Smooth muscle cell (in vitro differentiated cells): ENCODE results near the gene BMF. TPM values are rescaled to one million over a fixed set of nuclear protein-coding genes. Genes with fewer than 3 reads are reported as not detected.

Experiments
- DNase-seq: peaks from one replicate; lab custom pipeline; 2025; ENCODE audit not compliant: unreplicated experiment; lab: John Stamatoyannopoulos, UW
- H2AFZ ChIP-seq: fragments of 200-600 bp; sonication (generic); 2 replicates; pipeline ENCODE4 v1.6.0; 2016; ENCODE audit warnings: antibody characterized with exemption, low read depth, mild to moderate bottlenecking
- H3F3A ChIP-seq: fragments of 200-600 bp; sonication (generic); 2 replicates; pipeline ENCODE4 v1.6.0; 2017; ENCODE audit warnings: antibody characterized with exemption, low read depth
- H3K27ac ChIP-seq: fragments of 200-600 bp; sonication (generic); 2 replicates; pipeline ENCODE4 v1.5.1; 2016; ENCODE audit warnings: low read depth, mild to moderate bottlenecking
- H3K27me3 ChIP-seq: fragments of 200-600 bp; sonication (generic); 2 replicates; pipeline ENCODE4 v1.6.1; 2016; ENCODE audit warnings: low read depth, mild to moderate bottlenecking
- H3K36me3 ChIP-seq: fragments of 200-600 bp; sonication (generic); 2 replicates; pipeline ENCODE4 v1.5.1; 2016; ENCODE audit warnings: low read depth
- H3K4me1 ChIP-seq: fragments of 200-600 bp; sonication (generic); 2 replicates; pipeline ENCODE4 v1.5.1; 2016; ENCODE audit warnings: low read depth
- H3K4me2 ChIP-seq: fragments of 200-600 bp; sonication (generic); 2 replicates; pipeline ENCODE4 v1.6.0; 2016; ENCODE audit warnings: mild to moderate bottlenecking
- H3K4me3 ChIP-seq: fragments of 200-600 bp; sonication (generic); 2 replicates; pipeline ENCODE4 v1.5.1; 2016; ENCODE audit warnings: mild to moderate bottlenecking
- H3K79me2 ChIP-seq: fragments of 200-600 bp; sonication (generic); 2 replicates; pipeline ENCODE4 v1.6.0; 2016; ENCODE audit warnings: low read depth, mild to moderate bottlenecking
- H3K9ac ChIP-seq: fragments of 200-600 bp; sonication (generic); 2 replicates; pipeline ENCODE4 v1.6.0; 2016; ENCODE audit warnings: low read depth
- H3K9me3 ChIP-seq: fragments of 200-600 bp; sonication (generic); replicated peaks from 2 replicates; pipeline ENCODE4 v1.5.1; 2016; ENCODE audit warnings: low read depth
- H4K20me1 ChIP-seq: fragments of 200-600 bp; sonication (generic); 2 replicates; pipeline ENCODE4 v1.6.0; 2016; ENCODE audit warnings: low read depth
- WGBS: methylation state at CpG from one replicate; pipeline ENCODE4 v1.1.7; 2016; ENCODE audit warnings: low lambda C conversion rate; 5-methylcytosine and 5-hydroxymethylcytosine counted together
- polyA plus RNA-seq: library from polyadenylated mRNA; unstranded; fragments of >200 nt; fragmentation: Nextera tagmentation; extraction: Ambion mirVana; gene quantifications from 2 replicates; pipeline ENCODE4 v1.2.1, GENCODE V29; 2016
- total RNA-seq: library from RNA; depleted of rRNA; stranded (reverse); fragments of >200 nt; gene quantifications from 2 replicates; pipeline ENCODE4 v1.2.3, GENCODE V29; 2014
- TF ChIP-seq, protein P1 (sequence below): fragments of 200-600 bp; sonication (generic); IDR thresholded peaks from 2 replicates; pipeline ENCODE4 v1.5.1; 2017; ENCODE audit warnings: borderline replicate concordance, mild to moderate bottlenecking, antibody characterized with exemption; ENCODE audit not compliant: insufficient read depth, poor library complexity, severe bottlenecking

Gene BMF
- total and polyA plus RNA-seq, 2 experiments from 2014 or later, result 3.6 to 9.1 TPM

DNA sequence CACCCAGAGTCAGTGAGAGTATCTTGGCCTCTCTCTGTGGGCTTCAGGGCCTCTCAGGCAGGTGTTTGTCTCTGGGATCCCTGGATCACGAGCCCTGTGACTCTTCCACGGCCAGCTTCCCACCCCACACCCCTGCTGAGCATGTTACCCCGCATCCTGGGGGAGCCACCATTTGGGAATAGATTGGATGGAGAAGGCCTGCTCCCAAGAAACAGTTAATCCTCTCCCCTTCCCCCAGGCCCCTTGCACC lies 54.1 kb downstream of the BMF start:
- no peaks in the 10 kb centered on the region for H3K79me2 ChIP-seq
- no peak overlapping the region for H3K9ac ChIP-seq
- no peaks in the 10 kb centered on the region for H3K9me3 ChIP-seq
- WGBS, result 95% methylated on average over 3 of the region's 3 CpGs
- no peak overlapping the region for H2AFZ ChIP-seq
- TF ChIP-seq, protein P1, sequence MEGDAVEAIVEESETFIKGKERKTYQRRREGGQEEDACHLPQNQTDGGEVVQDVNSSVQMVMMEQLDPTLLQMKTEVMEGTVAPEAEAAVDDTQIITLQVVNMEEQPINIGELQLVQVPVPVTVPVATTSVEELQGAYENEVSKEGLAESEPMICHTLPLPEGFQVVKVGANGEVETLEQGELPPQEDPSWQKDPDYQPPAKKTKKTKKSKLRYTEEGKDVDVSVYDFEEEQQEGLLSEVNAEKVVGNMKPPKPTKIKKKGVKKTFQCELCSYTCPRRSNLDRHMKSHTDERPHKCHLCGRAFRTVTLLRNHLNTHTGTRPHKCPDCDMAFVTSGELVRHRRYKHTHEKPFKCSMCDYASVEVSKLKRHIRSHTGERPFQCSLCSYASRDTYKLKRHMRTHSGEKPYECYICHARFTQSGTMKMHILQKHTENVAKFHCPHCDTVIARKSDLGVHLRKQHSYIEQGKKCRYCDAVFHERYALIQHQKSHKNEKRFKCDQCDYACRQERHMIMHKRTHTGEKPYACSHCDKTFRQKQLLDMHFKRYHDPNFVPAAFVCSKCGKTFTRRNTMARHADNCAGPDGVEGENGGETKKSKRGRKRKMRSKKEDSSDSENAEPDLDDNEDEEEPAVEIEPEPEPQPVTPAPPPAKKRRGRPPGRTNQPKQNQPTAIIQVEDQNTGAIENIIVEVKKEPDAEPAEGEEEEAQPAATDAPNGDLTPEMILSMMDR, result no peak
- no peak overlapping the region for H3K27ac ChIP-seq
- H3K4me3 ChIP-seq, result no peak overlapping the region
- no peak for DNase-seq
- H3K4me1 ChIP-seq, result peaks cover 4% of the 10 kb centered on the region
- H4K20me1 ChIP-seq, result no peaks in the 10 kb centered on the region
- H3K36me3 ChIP-seq, result no peaks in the 10 kb centered on the region
- H3F3A ChIP-seq, result peaks cover 5% of the 10 kb centered on the region
- no peak overlapping the region for H3K4me2 ChIP-seq
- H3K27me3 ChIP-seq, result no peaks in the 10 kb centered on the region

DNA sequence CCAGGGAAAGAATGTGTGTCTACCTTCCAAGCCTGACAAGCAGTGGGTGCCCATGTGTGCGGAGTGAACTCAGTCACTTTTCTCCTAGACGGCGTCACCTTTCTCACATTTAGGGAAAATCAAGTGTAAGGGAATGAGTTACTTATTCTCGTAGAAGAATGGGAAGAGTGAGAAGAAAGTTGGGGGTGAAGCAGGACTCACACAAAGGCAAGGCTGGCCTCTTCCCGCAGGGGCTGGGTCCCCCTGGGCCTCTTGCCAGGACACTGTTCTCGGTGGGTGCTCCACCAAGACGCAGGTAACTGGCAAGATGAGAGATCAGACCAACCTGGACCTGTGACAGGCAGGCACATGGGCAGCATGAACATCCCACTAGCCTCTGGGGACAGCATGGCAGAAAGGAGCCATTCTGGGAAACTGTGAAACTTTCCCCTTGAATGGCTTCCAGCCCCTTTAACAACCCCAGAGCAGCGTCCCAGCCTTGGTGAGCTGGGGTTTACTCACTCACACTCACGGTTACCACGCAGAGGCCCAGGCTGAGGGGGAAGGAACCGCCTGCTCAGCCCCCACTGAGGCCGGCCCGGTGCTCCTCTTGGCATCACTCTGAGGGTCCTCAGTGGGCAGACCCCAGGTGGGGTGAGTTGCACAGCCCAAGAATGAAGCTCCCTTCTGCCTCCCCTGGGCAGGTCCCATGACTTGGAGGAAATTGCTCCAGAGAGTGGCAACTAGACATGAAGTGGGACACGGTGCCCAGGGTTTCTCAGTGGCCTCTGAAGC lies 54.7 kb downstream of the BMF start:
- DNase-seq, result no peak
- Histone ChIP-seq H3K9me3 (no peaks in the 10 kb centered on the region), H3F3A (peaks cover 5% of the 10 kb centered on the region), H3K27me3 (no peaks in the 10 kb centered on the region), H2AFZ (no peak overlapping the region), H3K79me2 (no peaks in the 10 kb centered on the region), H3K9ac (no peak overlapping the region), H3K4me2 (no peak overlapping the region), H4K20me1 (no peaks in the 10 kb centered on the region), H3K4me1 (peaks cover 4% of the 10 kb centered on the region), H3K36me3 (no peaks in the 10 kb centered on the region), H3K27ac (no peak overlapping the region), H3K4me3 (no peak overlapping the region)
- TF ChIP-seq, protein P1, result no peak
- 90% methylated on average over 14 of the region's 14 CpGs for WGBS

DNA sequence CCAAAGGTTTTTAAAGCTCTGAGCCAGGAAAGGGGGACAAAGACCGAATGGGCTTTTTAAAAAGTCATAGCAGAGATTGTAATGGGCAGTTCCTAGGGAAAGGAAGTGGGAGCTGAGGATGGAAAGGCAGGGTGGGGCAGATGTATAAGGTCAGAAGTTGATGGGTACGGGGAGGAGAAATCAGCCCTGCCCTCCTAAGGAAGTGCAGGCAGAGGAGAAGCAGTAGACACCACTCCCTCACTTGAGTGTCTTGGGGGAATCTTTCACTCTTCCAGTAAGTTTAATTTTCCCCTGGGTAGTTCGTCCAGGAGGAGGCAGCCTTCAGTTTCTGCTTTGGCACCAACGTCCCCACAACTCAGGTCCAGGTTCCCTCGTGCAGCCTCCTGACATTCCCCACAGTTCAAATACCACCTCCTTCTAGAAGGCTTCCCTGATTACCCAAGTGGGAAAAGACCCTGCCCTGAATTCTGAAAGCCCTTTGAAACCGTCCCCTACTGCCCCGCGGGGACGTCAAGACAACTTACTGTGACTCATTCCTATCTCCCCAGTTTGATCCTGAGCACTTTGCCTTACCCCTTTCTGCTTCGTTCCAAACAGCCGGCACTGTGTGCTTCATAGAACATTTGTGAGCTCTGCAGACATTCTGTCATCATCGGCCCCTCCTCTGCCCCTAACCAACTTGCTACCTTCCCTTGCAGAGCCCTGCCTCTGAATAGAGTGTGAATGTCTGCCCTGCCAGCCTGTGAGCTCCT lies 55.4 kb downstream of the BMF start:
- no peak overlapping the region for H3K4me3 ChIP-seq
- 47% methylated on average over 12 of the region's 12 CpGs for WGBS
- no peak overlapping the region for H3K27ac ChIP-seq
- H3K4me1 ChIP-seq, result peaks cover 4% of the 10 kb centered on the region
- H3F3A ChIP-seq, result peaks cover 5% of the 10 kb centered on the region
- H3K36me3 ChIP-seq, result no peaks in the 10 kb centered on the region
- TF ChIP-seq, protein P1, result no peak
- no peaks in the 10 kb centered on the region for H3K79me2 ChIP-seq
- H3K9ac ChIP-seq, result no peak overlapping the region
- no peak overlapping the region for H2AFZ ChIP-seq
- H3K9me3 ChIP-seq, result no peaks in the 10 kb centered on the region
- H4K20me1 ChIP-seq, result no peaks in the 10 kb centered on the region
- H3K4me2 ChIP-seq, result no peak overlapping the region
- no peak for DNase-seq
- no peaks in the 10 kb centered on the region for H3K27me3 ChIP-seq
